Measurements from ENCODE around the gene TMEM109. TPM values are rescaled to one million over a fixed set of nuclear protein-coding genes. Genes with fewer than 3 reads are reported as not detected.

The TMEM109 gene
- total and polyA plus RNA-seq, 9 of the 15 experiments (the other 6 are each of a cell fraction or from before 2014, with no cell fraction given) = 9.2 to 71.3 (median 30.5) TPM

GRCh38 chr11:60891103-60891741, 22.7 kb upstream of the TMEM109 start (continued):
- no peak for TF ChIP-seq OTX1 (CRISPR knock-in tag; IDR thresholded peaks at IDR 0.05)
- no peak for TF ChIP-seq CC2D1A (IDR thresholded peaks at IDR 0.05)
- TF ChIP-seq E2F8 (IDR thresholded peaks at IDR 0.05; ENCODE audit: low read depth, partially characterized antibody) = no peak
- peak in 1 of 2 experiments; percentile 86; a peak in 2 of 4 replicates for TF ChIP-seq MLLT1 (IDR thresholded peaks at IDR 0.05)
- TF ChIP-seq TARDBP (IDR thresholded peaks at IDR 0.05) = no peak
- peak in 1 of 3 experiments; percentile 39; a peak in 2 of 6 replicates for TF ChIP-seq ZBTB11 (CRISPR knock-in tag; IDR thresholded peaks at IDR 0.05)
- TF ChIP-seq ZNF212 (CRISPR knock-in tag; IDR thresholded peaks at IDR 0.05) = no peak
- no peak for TF ChIP-seq CREBBP (IDR thresholded peaks at IDR 0.05; ENCODE audit: low read depth, low read length)
- TF ChIP-seq MAFG (tag; conservative IDR thresholded peaks at IDR 0.05) = no peak
- TF ChIP-seq ZNF77 (CRISPR knock-in tag; IDR thresholded peaks at IDR 0.05) = no peak
- peak; percentile 73 to 83 for TF ChIP-seq KDM1A (IDR thresholded peaks at IDR 0.05)
- no peak for TF ChIP-seq GTF2A2 (tag; IDR thresholded peaks at IDR 0.05)
- peak; percentile 74 for TF ChIP-seq SOX6 (IDR thresholded peaks at IDR 0.05)
- no peak for TF ChIP-seq GTF2B (IDR thresholded peaks at IDR 0.05; ENCODE audit: extremely low read depth, insufficient read length)
- no peak for TF ChIP-seq DLX4 (CRISPR knock-in tag; IDR thresholded peaks at IDR 0.05)
- no peak for TF ChIP-seq MBD2 (IDR thresholded peaks at IDR 0.05; ENCODE audit: borderline replicate concordance, low read depth)
- no peak for TF ChIP-seq PTBP1 (IDR thresholded peaks at IDR 0.05; ENCODE audit: low read depth, low read length)
- TF ChIP-seq CREB5 (CRISPR knock-in tag; IDR thresholded peaks at IDR 0.05) = no peak
- no peak for TF ChIP-seq PTTG1 (tag; IDR thresholded peaks at IDR 0.05; ENCODE audit: low read depth)

Data from K562 (cell line).